Stimulated activated CD8-positive, alpha-beta memory T cell treated with anti-CD3 and anti-CD28 coated beads, Interleukin-12 subunit alpha, Interleukin-12 subunit beta, amount 100 ng/mL, for 24 hours (primary cell): ENCODE results near the gene CCL21.
"Not testable (repeated sequence)": the region's sequence is repeated elsewhere in the genome, so short reads cannot be mapped to it uniquely, and the experiment has no call there.

Experiments used
- DNase-seq: peaks from one replicate; pipeline ENCODE4 v3.0.0-alpha.2; 2020; ENCODE audit errors: extremely low read depth

Gene CCL21

GRCh38 chr9:34710023-34710422 is at the start of gene CCL21:
CCL21 (minus strand) TSS chr9:34710136; CDS start chr9:34710066, 70 bp downstream.
- no peak for DNase-seq

GRCh38 chr9:34759432-34760134 is 49.6 kb upstream of the CCL21 start:
- DNase-seq: no peak

DNA sequence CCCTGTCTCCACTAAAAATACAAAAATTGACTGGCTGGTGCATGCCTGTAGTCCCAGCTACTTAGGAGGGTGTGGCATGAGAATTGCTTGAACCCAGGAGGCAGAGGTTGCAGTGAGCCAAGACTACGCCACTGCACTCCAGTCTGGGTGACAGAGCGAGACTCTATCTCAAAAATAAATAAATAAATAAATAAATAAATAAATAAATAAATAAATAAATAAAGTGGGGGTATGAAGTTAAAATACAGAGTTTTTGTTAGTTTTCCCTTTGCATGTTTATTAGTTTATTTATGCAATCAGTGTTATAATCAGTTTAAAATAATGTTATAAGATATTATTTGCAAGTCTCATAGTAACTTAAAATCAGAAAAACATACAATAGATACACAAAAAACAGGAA is 40.4 kb upstream of the CCL21 start:
- not testable (repeated sequence) for DNase-seq

DNA sequence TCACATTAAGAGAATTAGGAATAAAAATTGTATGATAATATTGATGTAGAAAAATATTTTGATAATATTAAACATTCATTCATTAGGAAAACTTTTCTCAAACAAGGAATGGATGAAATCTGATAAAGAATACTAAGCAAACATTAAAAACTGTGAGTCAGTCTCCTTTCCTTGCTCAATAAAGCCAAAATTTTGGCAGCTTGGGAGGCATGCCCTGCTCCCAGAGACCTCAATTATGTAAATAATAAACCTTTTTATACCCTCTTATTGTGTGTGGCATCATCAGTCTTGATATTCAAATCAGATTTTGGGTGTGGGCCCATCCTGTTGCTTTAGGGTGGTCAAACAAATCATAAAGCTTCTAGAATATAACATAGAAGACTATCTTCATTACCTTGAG is 36.6 kb upstream of the CCL21 start:
- no peak for DNase-seq

DNA sequence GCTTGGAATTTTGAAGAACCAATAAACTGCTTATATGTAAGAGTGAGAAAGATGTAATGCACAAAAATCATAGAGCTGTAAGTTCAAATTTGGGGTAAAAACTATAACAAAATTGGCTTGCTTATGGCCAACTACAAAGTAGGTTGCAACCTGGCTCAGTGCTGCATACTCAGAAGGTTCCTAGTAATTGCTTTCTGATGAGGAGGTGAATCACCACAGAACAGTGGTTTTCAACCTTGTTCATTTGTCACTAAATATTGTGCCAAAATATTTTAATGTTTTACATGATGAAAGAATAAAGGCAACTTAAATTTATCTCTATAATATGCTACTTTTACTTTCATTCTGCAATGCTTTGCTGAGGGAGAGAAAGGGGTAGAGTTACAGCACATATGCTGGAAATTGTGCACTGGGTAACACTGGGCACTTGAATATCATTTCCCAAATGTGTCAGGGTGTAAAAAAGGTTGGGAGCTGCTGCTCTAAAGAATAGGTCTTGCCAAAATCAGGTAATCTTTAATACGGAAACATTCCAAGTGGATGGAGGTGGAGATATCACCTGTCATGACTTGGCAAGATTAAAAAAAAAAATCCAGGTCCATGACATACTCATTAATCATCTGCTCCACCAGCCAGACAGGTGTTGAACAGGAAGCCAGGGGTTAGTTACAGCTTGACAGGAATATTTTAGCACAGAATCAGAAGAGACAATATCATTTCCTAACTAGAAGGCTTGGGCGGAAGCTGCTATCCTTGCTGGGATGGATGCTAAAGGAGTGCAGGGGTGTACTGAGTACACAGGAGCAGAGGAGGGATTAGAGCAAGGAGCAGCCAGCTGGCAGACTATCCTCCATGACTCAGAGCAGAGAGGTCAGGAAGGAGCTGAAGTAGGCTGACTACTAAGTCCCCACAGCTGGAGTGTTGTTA is 34.6 kb upstream of the CCL21 start:
- DNase-seq: no peak

DNA sequence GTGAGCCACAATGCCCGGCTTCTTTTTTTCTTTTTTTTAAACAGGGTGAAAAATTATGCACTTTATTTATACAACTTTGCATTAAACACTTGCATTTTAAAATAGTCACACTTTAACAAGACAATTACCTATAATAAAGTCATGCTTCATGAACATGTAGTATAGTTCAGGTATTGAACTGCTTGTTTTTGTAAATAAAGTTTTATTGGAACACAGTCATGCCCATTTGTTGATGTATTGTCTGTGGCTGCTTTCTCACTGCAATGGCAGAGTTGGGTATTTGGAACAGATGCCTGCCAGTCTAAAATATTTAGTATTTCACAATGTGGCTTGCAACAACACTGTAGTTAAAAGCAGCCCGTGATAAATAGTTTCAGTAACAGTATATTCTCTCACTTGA is 32.8 kb upstream of the CCL21 start:
- DNase-seq: no peak

- DNase-seq: no peak
These were observed 31.7 kb upstream of the CCL21 start for GRCh38 chr9:34741628-34742027.

GRCh38 chr9:34740176-34740575 is 30.2 kb upstream of the CCL21 start:
- DNase-seq: not testable (repeated sequence)

DNA sequence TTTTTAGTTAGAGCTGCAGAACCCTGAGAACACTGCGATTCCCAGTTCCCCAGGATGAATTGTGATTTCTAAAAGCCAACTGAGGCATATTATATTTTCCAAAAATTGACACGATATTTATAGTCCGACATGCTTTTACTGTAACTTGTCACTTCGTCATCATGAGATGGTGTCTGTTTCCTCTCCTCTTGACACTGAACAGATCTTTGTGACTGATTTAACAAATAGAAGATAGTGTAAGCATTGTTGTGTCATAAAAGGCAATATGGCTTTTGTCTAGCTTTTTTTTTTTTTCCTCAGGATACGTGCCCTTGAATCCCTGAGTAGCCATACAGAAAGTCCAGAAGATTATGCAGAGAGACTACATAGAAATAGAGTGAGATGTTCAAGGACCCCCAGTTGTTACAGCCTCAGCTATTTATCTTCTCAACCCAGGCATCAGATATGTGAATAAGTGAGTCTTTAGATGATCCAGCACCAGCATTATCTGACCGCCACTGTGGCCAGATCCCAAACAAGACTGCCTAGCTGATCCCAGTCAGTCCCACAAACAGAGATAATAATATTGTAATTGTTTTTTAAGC is 27.8 kb upstream of the CCL21 start:
- no peak for DNase-seq

GRCh38 chr9:34734720-34735119 is 24.8 kb upstream of the CCL21 start:
- DNase-seq: no peak

DNA sequence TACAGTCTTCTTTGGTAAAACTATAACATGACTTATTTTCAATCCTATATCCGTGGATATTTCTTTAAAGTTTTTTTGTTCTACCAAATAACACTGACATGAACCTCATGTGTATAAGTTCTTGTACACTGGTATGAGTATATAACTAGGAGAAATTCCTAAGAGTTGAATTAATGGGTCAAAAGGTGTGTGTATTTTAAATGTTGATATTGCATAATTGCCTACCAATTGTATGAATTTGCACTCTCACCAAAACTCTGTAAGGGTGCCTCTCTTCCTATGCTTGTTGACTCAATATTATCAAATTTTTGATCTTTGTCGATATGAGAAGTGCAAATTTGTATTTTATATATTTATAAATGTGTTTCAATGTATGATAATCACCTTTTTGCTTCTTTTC is 22.9 kb upstream of the CCL21 start:
- DNase-seq: no peak

- DNase-seq: no peak
These were observed 22.5 kb upstream of the CCL21 start for GRCh38 chr9:34732478-34732877.

DNA sequence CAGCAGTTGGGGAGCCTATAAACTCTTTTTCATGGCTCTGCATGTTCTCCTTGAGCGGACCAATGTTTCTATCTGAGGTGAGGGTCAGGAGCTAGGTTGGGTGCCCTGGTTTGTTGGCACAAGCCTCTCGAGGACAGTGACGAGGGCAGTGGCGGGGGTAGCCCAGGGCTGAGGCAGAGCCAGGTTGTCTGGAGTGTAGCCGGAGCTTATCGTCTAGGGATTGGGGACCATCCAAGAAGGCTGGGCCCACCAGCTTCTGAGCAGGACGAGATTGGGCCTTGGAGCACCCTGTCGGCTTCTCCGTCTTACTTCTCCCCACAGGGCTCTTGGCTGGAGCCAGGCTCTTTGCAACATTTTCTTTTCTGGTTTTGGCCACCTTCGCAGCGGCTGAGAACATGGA is 13.2 kb upstream of the CCL21 start:
- no peak for DNase-seq

GRCh38 chr9:34719769-34720025 is 9.8 kb upstream of the CCL21 start:
- DNase-seq: not testable (repeated sequence)

DNA sequence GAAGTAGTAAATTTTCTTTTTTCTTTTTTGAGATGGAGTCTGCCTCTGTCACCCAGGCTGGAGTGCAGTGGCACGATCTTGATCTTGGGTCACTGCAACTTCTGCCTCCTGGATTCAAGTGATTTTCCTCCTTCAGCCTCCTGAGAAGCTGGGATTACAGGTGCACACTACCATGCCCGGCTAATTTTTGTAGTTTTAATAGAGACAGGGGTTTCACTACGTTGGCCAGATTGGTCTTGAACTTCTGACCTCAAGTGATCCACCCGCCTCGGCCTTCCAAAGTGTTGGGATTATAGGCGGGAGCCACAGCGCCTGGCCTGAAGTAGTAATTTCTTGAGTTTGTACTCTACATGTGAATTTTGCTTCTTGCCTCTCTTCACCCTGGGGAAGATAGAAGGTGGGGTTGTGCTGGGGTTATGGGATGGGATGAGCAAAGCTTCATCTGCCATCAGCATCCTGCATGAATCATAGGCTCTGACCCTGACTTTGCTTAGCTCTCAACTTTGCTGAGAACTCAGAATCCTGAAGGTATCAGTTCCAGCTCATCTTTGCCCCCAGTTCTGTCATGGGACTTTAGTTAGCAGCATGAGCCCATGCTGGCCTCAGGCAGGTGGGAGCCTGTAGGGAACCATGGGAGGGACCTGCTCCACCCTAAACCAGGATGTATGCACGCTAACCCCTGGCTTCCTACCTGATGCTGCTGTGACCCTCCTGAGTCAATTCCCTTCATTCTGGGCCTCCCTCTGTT is 9.3 kb upstream of the CCL21 start:
- DNase-seq: no peak

DNA sequence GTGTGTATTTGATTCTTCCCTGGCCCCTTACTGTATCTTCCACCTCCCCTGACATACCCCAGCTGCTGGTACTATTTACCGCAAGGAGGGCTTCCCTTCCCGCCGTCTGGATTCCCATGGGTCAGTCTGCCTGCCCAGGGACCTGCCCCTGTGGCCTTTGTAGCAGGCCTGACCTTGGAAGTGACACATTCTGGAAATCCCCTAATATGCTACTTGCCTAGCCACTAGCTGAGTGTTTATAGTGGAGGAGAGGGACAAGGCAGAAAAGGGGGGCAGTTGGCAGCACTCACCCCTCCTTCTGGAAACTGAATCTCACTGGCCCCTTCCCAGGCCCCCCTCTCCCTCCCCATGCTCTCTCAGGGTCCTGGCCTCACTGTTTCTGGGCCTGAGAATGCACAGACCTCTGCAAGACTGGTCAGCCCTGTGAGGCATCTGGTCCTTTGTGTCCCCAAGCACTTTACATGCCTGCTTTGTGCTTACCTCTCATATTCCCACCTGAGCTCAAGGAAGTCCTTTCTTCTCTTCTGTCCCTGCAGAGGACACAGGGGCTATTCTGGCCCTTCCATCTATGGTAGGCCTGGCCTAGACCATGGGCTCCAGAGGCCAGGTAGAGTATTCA is 8.2 kb upstream of the CCL21 start:
- no peak for DNase-seq

DNA sequence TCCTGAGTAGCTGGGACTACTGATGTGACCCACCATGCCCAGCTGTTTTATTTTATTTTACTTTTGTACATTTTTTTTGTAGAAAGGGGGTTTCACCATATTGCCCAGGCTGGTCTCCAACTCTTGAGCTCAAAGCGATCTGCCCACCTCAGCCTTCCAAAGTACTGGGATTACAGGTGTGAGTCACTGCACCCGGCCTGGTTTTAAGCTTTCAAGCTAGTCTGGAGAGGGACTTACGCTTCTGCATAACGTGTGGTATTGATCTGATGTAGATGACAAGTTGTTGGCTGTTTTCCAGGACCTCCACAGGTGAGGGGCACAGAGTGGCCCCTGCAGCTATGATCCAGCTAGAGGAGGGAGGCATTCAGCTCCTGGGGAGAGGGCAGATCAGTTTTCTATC is 6.8 kb upstream of the CCL21 start:
- no peak for DNase-seq

DNA sequence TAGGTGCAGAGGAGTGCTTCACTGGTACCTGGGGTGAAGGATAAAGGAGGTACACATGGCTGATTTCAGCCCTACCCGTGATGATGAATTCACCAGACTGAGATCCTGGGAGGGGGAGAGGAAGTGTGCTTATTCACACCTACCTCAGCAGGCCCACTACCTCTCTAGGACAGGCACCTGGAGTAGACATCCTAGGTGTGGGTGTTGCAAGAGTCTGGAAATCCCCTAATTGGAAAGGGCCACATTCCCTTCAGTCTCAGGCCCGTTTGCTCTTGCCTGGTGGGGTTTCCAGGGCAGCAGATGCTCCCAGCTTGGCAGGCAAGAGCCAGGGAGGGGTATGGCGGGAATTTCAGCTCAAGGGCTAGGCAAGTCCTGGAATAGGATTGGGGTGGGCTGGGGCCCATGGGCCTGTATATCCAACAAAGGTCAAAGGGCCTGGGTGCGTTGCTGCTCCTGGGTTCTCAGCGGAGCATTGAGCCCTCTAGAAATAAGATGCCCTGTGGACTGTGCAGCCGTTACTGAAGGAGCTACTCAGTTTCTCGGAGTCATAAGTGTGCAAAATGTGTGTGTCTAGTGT is 5.8 kb upstream of the CCL21 start:
- DNase-seq: no peak

DNA sequence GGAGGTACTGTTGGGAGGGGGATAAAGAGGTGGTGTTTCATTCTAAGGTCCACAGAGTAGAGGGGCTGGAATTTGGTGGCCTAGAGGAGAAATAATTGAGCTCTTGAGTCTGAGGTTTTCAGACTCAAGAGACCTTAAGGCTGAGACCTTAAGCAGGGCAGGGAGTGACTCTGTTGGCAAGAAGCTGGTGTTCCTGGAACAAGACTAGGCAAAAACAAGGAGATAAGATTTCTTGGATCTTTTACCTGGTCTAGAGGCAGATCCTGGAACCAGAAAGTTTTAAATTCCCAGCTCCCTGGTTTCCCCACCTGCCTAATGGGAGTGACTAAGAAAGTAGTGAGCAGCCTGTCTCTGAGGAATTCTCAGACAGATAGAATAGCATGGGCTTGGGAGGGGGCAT is 4.1 kb upstream of the CCL21 start:
- no peak for DNase-seq

- DNase-seq: no peak
These were observed 2.2 kb upstream of the CCL21 start for GRCh38 chr9:34712140-34712539.

DNA sequence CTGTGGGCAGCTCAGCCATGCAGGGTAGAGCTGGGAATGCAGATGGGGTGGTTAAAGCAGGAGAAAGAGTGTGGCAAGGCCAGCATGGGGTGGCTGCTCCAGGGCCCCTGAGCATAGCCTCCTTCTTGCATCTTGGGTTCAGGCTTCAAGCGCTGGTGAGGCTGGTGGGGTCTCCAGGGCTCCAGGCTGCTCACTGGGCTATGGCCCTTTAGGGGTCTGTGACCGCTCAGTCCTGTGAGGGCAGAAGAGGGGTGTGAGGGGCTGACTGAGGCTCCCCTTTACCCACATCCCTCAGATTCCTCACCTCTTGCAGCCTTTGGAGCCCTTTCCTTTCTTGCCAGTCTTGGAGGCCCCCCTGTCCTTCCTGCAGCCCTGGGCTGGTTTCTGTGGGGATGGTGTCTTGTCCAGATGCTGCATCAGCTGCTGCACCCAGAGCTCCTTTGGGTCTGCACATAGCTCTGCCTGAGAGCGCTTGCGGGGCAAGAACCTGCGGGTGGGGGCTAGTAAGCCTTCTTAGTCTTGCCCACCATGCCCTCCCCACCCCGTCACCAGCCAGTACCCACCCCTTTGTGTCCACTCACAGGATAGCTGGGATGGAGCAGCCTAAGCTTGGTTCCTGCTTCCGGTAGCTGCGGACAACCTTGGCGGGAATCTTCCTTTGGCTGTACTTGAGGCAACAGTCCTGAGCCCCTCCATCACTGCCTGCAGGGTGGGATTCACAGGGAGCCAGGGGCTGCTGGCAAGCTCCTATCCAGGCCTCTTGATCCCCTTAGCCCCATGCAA is 549 bp downstream of the CCL21 start:
- no peak for DNase-seq
